ENCODE measurements around the gene ADAM8. TPM values are rescaled to one million over a fixed set of nuclear protein-coding genes. Genes with fewer than 3 reads are reported as not detected.
A peak's percentile ranks its signal among the peaks of the same experiment; 100 is the strongest.

Gene ADAM8
- total and polyA plus RNA-seq, 4 donors = 4.4 to 79.2 (median 27.4) TPM

DNA sequence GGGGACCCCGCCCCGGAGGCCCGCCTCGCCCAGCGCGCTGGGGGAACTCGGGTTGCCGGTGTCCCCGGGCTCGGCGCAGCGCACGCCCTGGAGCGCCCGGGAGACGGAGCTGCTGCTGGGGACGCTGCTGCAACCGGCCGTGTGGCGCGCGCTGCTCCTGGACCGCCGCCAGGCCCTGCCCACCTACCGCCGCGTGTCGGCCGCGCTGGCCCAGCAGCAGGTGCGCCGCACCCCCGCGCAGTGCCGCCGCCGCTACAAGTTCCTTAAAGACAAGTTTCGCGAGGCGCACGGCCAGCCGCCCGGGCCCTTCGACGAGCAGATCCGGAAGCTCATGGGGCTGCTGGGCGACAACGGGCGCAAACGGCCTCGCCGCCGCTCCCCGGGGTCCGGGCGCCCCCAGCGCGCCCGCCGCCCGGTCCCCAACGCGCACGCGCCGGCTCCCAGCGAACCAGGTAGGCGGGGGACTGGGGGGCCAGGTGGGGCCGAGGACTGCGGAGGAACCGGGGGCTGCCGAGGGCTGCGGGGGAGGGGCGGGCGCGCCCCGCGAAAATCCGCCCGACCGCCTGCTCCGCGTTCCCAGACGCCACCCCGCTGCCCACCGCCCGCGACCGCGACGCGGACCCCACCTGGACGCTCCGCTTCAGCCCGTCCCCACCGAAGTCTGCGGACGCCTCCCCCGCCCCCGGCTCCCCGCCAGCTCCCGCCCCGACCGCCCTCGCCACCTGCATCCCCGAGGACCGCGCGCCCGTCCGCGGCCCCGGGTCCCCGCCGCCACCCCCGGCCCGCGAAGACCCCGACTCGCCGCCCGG lies 46.1 kb downstream of the ADAM8 start:
- H3K9me3 ChIP-seq (ENCODE audit: control insufficient read depth in 4 of 4, insufficient read depth in 3 of 4, low read length in 3 of 4) = peaks cover 0 to 7% (median 0%) of the 10 kb centered on the region in 4 donors
- ATAC-seq (ENCODE audit: insufficient read depth, low FRiP score) = no peak
- WGBS, 2 donors = 3% methylated on average over 60 to 122 of the region's 122 CpGs
- H3K9ac ChIP-seq (ENCODE audit: insufficient read depth in 1 of 2, low read length in 2 of 2) = no peak overlapping the region
- peak; percentile 22 to 47 (median 46) for DNase-seq
- peaks cover 35 to 56% (median 36%) of the 10 kb centered on the region in 3 donors for H3K27me3 ChIP-seq (ENCODE audit: control insufficient read depth in 3 of 3, insufficient read depth in 3 of 3, low read length in 2 of 3)
- H3K4me1 ChIP-seq (ENCODE audit: control insufficient read depth in 5 of 5, insufficient read depth in 5 of 5, low read length in 5 of 5) = peaks cover 0 to 7% (median 0%) of the 10 kb centered on the region in 5 donors
- TF ChIP-seq, protein P1, sequence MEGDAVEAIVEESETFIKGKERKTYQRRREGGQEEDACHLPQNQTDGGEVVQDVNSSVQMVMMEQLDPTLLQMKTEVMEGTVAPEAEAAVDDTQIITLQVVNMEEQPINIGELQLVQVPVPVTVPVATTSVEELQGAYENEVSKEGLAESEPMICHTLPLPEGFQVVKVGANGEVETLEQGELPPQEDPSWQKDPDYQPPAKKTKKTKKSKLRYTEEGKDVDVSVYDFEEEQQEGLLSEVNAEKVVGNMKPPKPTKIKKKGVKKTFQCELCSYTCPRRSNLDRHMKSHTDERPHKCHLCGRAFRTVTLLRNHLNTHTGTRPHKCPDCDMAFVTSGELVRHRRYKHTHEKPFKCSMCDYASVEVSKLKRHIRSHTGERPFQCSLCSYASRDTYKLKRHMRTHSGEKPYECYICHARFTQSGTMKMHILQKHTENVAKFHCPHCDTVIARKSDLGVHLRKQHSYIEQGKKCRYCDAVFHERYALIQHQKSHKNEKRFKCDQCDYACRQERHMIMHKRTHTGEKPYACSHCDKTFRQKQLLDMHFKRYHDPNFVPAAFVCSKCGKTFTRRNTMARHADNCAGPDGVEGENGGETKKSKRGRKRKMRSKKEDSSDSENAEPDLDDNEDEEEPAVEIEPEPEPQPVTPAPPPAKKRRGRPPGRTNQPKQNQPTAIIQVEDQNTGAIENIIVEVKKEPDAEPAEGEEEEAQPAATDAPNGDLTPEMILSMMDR (IDR thresholded peaks at IDR 0.05; ENCODE audit: control extremely low read depth, extremely low read depth) = no peak
- no peak overlapping the region for H3K27ac ChIP-seq (ENCODE audit: low read depth in 1 of 2, low read length in 1 of 2)
- no peaks in the 10 kb centered on the region for H3K36me3 ChIP-seq (ENCODE audit: control insufficient read depth in 4 of 4, insufficient read depth in 4 of 4, low read length in 4 of 4)
- H3K4me3 ChIP-seq = no peak overlapping the region

DNA sequence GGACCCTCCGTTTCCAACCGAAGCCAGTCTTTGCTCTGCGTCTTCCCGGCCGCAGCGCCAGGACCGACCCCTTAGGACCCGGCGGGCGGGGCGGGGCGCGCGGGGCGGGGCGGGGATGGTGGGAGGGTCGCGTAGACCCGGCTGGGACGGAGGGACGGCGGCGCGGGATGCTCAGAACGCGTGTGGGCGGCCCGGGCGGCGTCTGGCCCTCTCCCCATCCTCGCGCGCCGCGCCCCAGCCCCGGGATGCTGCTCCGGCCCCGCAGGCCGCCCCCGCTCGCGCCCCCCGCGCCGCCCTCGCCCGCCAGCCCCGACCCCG lies 46.7 kb downstream of the ADAM8 start, which contains the start of gene UTF1:
UTF1 (plus strand) TSS at position 174 of the 318 bp plus-strand sequence; CDS start at position 246, 72 bp downstream.
- H3K27me3 ChIP-seq (ENCODE audit: control insufficient read depth in 3 of 3, insufficient read depth in 3 of 3, low read length in 2 of 3) = peaks cover 35 to 54% (median 41%) of the 10 kb centered on the region in 3 donors
- DNase-seq (no peak), ATAC-seq (ENCODE audit: insufficient read depth, low FRiP score) (no peak)
- TF ChIP-seq, protein P1 (IDR thresholded peaks at IDR 0.05; ENCODE audit: control extremely low read depth, extremely low read depth) = no peak
- no peaks in the 10 kb centered on the region for H3K36me3 ChIP-seq (ENCODE audit: control insufficient read depth in 4 of 4, insufficient read depth in 4 of 4, low read length in 4 of 4)
- H3K4me1 ChIP-seq (ENCODE audit: control insufficient read depth in 5 of 5, insufficient read depth in 5 of 5, low read length in 5 of 5) = peaks cover 0 to 5% (median 0%) of the 10 kb centered on the region in 5 donors
- no peak within 1 kb of the TSS for H3K27ac ChIP-seq (ENCODE audit: low read depth in 1 of 2, low read length in 1 of 2)
- 1 to 3% methylated on average over 21 to 49 of the region's 49 CpGs for WGBS, 2 donors
- no peak within 1 kb of the TSS for H3K4me3 ChIP-seq
- no peak within 1 kb of the TSS for H3K9ac ChIP-seq (ENCODE audit: insufficient read depth in 1 of 2, low read length in 2 of 2)
- H3K9me3 ChIP-seq (ENCODE audit: control insufficient read depth in 4 of 4, insufficient read depth in 3 of 4, low read length in 3 of 4) = peaks cover 0 to 7% (median 0%) of the 10 kb centered on the region in 4 donors

DNA sequence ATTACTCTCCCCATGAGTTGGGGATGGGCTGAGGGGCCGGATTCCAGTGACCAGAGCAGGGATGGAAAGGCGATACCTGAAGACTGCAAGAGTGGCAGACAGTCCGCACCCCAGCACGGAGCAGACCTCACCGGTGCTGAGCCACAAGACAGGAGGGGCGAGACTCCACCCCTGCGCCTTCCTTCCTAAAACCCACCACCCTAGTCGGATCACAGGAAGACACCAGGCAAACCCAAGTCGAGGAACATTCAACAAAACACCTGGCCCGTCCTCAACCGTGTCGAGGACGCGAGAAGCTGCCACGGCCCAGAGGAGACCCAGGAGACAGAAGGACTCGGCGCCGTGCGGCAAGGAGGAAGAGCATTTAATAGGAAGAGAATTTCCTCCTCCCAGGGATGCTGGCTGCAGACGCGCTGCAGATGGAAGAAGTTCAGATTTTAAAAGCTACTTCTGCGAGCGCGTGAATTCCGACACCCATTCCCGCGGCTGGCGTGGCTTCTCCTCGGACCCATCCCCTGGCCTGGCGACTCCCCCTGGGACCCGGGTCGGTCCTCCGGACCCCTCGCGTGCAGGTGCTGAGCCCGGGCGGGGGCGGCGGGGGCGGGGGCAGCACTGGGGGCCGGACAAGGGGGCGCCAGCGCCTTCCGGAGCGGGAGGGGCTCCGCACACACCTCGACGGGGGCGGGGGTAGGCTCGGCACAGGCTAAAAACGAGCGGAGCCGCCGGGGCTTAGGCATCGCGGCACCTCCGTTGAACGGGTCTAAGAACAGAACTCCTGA lies 47.2 kb downstream of the ADAM8 start:
- Histone ChIP-seq H3K9me3 (ENCODE audit: control insufficient read depth in 4 of 4, insufficient read depth in 3 of 4, low read length in 3 of 4) (peaks cover 0 to 7% (median 0%) of the 10 kb centered on the region in 4 donors), H3K4me3 (no peak overlapping the region), H3K36me3 (ENCODE audit: control insufficient read depth in 4 of 4, insufficient read depth in 4 of 4, low read length in 4 of 4) (no peaks in the 10 kb centered on the region), H3K9ac (ENCODE audit: insufficient read depth in 1 of 2, low read length in 2 of 2) (no peak overlapping the region), H3K4me1 (ENCODE audit: control insufficient read depth in 5 of 5, insufficient read depth in 5 of 5, low read length in 5 of 5) (peaks cover 0 to 5% (median 0%) of the 10 kb centered on the region in 5 donors), H3K27me3 (ENCODE audit: control insufficient read depth in 3 of 3, insufficient read depth in 3 of 3, low read length in 2 of 3) (peaks cover 35 to 52% (median 41%) of the 10 kb centered on the region in 3 donors), H3K27ac (ENCODE audit: low read depth in 1 of 2, low read length in 1 of 2) (no peak overlapping the region)
- DNase-seq (no peak), ATAC-seq (ENCODE audit: insufficient read depth, low FRiP score) (no peak)
- TF ChIP-seq, protein P1 (IDR thresholded peaks at IDR 0.05; ENCODE audit: control extremely low read depth, extremely low read depth) = no peak
- WGBS, 2 donors = 8 to 9% methylated on average over 43 to 58 of the region's 58 CpGs
